Measurements from ENCODE around the gene PLK1.

DNA sequence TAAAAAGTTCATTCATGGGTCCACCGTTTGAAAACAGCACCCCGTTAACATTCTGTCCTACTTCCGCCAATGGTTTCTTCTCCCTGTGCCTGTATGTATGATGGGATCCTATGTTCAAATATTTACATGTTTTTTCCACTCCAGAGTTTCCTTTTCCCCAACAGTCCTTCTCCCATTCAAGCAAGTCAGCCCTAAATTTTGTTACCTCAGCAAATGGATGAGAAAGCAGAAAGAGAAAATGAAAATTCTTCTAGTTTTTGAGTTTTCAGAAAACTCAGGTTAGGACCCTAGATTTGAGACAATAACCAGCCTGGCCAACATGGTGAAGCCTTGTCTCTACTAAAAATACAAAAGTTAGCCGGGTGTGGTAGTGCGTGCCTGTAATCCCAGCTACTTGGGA lies 37.8 kb downstream of the PLK1 start:
- TF ChIP-seq POLR2A (IDR thresholded peaks at IDR 0.05; ENCODE audit: low read length) (no peak), GATA1 (IDR thresholded peaks at IDR 0.05; ENCODE audit: low read depth, low read length) (no peak)
